ENCODE data around the gene ANXA1.

- TF ChIP-seq EP300 (IDR thresholded peaks at IDR 0.05) (no peak), CTCF (IDR thresholded peaks at IDR 0.05) (no peak), POLR2AphosphoS5 (IDR thresholded peaks at IDR 0.05) (no peak)
Observed at GRCh38 chr9:73129941-73130685, 21.6 kb upstream of the ANXA1 start.

Data from stomach (tissue), 4 donors.